Glomerular endothelial cell (primary cell): ENCODE results near the gene FOXL3. TPM values are rescaled to one million over a fixed set of nuclear protein-coding genes. Genes with fewer than 3 reads are reported as not detected.

ENCODE experiments used
- DNase-seq: peaks from one replicate; pipeline ENCODE4 v3.0.0-alpha.2; 2011; ENCODE audit warnings: low read depth, low spot score; ENCODE audit errors: extremely low read depth
- total RNA-seq: library from RNA; depleted of rRNA; stranded (reverse); fragments of >200 nt; gene quantifications from 2 replicates; pipeline ENCODE4 v1.2.3, GENCODE V29; 2015

The FOXL3 gene
- total RNA-seq, 1 donor from 2014 or later, result not detected

- DNase-seq, result no peak
Measured at GRCh38 chr7:265998-266850, 23.7 kb upstream of the FOXL3 start.

DNA sequence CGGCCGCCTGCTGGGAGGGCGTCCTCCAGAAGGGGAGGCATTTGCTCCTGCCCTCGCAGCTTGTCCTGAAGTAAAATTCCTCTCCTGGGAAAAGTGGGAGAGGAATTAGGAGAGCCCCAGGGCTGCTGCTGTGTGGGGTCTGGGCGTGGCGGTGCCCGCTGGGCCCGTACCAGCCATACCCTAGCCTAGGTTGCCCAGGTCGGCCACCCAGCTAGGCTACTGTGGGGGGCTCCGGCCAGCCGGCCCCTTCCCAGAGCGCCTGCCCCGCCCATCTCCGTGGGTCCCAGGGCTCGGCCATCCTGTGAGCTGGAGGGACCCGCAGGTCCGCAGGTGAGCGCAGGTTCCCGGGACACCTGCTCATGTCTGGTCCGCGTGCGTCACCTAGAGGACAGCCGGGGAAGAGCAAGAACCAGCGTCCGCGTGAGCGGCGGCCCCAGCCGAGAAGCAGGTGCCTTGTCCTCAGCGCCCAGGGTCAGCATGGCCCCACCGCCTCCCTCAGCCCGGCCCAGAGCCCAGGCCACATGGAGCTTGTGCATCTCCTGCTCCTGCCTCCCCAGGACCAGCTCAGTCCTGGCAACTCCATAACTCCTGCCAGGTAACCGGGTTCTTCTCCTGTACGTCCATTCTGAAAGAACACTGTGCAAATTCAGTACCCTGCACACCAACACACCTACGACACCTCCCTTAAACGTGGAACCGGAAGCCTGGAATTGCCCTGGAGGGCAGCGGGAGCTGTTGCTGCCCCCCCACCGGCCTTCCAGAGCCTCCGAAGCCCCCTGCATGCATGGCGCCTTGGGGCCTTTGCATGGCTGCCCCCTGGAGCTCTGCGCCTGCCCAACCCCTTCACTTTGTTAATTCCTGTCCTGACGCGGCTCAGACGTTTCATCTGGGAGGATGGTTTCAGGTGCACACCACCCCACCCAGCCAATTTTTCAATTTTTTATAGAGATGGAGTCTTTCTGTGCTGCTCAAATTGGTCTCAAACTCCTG is 22.8 kb upstream of the FOXL3 start:
- DNase-seq, result no peak

GRCh38 chr7:268991-269390 is 21.0 kb upstream of the FOXL3 start:
- DNase-seq, result no peak

DNA sequence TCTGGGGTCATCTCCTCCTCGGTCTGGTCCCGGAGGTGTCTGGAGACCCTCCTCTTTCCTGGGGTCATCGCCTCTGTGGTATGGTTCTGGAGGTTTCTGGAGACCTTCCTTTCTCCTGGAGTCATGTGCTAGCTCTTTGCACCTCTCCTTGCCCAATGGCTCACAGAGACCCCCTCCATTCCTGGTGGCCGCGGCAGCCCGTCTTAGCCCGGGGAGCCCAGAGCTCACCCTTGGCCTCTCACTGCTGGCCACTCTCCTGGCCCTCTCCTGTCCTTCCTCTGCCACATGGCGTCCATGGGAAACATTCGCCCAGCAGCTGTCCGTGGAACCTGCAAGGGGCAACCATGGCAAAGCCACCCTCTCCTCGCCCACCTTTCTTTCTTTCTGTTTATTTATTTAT is 20.2 kb upstream of the FOXL3 start:
- DNase-seq, result no peak

- DNase-seq, result no peak
Measured at GRCh38 chr7:270351-270983, 19.5 kb upstream of the FOXL3 start.

- no peak for DNase-seq
Measured at GRCh38 chr7:271266-272107, 18.5 kb upstream of the FOXL3 start.

- no peak for DNase-seq
Measured at GRCh38 chr7:272108-272615, 17.8 kb upstream of the FOXL3 start.

DNA sequence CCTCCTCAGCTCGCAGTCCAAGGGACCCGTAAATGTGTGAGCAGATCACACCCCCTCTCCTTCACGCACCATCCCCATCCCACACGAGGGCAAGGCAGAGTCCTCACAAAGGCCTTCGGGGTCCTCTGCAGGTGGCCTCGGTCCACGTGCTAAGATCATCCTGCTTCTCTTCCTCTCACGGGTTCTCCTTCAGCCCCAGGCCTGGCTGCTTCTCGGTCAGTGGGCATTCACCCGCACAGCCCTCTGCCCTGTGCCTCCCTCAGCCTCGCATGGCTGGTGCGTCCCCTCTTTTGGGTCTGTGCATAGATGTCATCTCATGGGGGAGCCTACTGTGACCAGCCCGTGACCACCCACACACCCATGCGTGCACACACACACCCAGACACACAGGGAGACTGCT is 17.3 kb upstream of the FOXL3 start:
- no peak for DNase-seq

- DNase-seq, result no peak
Measured at GRCh38 chr7:273327-273726, 16.6 kb upstream of the FOXL3 start.

GRCh38 chr7:274266-274665 is 15.7 kb upstream of the FOXL3 start:
- DNase-seq, result no peak

- no peak for DNase-seq
Measured at GRCh38 chr7:276230-276835, 13.6 kb upstream of the FOXL3 start.

- no peak for DNase-seq
Measured at GRCh38 chr7:277228-277627, 12.7 kb upstream of the FOXL3 start.

- no peak for DNase-seq
Measured at GRCh38 chr7:278081-278480, 11.9 kb upstream of the FOXL3 start.

- no peak for DNase-seq
Measured at GRCh38 chr7:279821-280220, 10.1 kb upstream of the FOXL3 start.

DNA sequence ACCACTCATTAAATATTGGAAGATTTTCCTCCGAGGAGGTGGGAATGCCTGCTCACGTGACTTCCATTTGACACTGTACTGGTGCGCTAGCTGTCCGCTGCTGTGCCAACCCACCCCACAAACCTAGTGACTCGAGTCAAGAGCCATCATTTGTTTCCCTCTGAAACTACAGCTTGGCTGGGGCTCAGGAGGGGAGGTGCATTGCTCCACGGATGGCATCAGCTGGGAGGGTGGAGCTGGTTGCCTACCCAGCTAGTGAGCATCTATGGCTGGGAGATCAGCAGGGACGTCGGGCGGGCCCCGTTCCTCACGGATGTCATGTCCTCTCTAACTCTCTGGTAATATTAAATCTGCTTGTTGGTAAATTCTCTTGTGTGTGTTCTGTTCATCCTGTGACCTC is 9.5 kb upstream of the FOXL3 start:
- DNase-seq, result no peak

DNA sequence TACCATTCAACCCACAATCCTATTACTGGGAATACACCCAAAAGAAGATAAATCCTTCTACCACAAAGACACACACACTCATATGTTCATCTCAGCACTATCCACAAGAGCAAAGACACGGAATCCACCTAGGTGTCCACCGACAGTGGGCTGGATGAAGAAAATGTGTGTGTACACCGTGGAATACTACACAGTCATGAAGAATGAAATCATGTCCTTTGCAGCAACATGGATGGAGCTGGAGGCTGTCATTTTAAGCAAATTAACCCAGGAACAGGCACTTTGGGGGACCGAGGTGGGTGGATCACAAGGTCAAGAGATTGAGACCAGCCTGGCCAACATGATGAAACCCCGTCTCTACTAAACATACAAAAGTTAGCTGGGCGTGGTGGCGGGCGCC is 8.3 kb upstream of the FOXL3 start:
- DNase-seq, result no peak

- DNase-seq, result no peak
Measured at GRCh38 chr7:282621-283020, 7.3 kb upstream of the FOXL3 start.

DNA sequence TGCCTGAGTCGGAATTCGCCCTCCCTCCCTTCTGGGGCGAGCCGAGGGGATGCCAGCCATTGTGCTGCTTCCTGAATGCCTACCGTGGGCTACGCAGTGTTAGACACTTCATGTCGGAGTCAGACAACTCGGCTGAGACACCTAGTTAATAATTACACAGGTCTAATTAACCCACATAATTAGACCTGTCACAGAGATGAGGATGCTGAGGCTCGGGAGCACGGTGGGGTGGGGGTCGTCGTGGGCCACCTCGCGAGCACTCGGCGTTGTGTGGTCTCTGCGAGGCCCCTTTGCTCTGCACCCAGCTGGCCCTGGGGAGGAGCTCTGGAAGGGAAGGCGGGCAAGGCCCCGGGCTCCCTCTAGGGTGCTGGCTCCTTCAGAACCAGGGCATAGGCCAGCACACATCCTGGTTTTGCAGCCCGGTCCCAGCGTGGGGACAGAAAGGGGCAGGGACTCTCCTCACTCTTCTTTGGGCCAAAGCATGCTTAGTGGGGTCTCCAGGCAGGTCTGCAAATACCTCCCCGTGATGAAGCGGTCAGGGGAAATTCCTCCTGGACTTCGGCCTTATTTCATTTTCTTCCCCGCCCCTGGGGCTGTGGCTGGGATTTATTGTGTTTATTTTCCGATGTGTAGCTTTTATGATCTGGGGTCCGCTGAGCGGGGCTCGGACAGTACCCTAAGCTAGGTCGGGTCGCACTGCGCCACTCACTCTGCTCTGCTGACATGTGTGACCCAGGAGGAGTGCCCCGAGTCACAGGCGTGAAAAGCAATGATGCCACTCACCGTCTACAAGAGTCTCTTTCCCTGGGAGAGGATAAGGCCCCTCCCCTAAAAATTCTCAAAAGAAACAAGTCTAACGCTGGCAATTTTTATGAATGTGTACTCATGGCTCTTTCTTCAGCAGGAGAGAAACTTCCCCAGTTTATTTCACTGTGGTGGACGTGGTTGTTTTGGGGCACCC is 4.9 kb upstream of the FOXL3 start:
- no peak for DNase-seq

DNA sequence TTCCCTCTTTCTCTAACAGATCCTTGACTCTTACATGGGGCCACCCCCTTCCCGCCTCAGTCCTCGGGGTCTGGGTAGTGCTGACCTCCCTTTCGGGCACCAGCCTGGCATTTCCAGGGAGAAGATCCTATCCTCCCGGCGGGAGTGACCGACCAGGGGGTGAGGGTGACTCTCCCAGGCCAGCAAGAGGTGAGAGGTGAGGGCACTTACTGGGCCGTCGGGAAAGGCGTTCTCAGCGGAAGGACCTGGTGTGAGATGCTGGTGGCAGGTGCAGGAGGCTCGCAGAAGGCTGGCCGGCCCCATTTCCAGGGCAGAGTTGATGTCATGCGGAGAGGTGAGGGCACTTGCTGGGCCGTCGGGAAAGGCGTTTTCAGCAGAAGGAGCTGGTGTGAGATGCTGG is 4.2 kb upstream of the FOXL3 start:
- no peak for DNase-seq
